ENCODE measurements around the gene RHBDL1.

DNA sequence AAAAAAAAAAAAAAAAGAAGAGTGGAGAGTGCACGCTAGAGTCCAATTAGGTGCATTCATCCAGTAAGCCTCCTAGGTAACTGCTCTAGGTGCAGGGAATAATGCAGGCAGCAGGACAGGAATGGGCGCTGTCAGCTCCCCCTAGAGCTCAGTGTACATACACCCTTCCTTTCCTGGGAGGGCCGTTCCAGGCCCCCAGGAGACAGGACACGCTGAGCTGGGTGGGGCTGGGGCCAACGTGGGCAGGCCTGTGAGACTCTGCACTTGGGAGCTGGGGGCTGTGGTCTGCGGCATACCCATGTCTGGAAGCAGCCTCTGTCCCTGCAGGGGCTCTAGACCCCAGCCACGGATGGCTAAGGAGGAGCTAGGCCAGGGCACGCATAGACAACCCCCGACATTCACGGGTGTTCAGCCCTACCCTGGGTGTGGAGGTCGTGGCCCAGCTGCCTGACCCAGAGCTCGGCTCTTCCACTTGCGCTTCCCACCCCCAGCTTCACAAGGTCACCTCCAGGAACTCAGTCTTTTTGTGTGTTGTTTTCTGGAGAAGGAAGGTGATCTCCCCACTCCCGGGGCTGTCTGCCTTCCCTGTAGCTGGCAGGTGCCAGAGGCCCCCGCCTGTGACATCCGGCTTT, 44.5 kb downstream of the RHBDL1 start:
- no peak for TF ChIP-seq CTCF (IDR thresholded peaks at IDR 0.05)
- no peak for TF ChIP-seq POLR2A (IDR thresholded peaks at IDR 0.05)

Measured in esophagus squamous epithelium (tissue), 4 donors.